ENCODE data around the gene RXFP1.

- no peak for TF ChIP-seq POLR2A (IDR thresholded peaks at IDR 0.05; ENCODE audit: low read depth, low read length)
- no peak for TF ChIP-seq POLR2AphosphoS5 (IDR thresholded peaks at IDR 0.05; ENCODE audit: low read depth, low read length)
- TF ChIP-seq TAF1 (IDR thresholded peaks at IDR 0.05; ENCODE audit: borderline replicate concordance, low read depth, low read length): no peak
Observed at GRCh38 chr4:158492391-158492790, 29.3 kb upstream of the RXFP1 start.

All from GM12892 (cell line).